Activated CD4-positive, alpha-beta memory T cell treated with anti-CD3 and anti-CD28 coated beads, Interleukin-2, amount 10 ng/mL, durations not matched to agents 7 days and 5 days (primary cell): ENCODE data around the gene GNAT1. TPM values are rescaled to one million over a fixed set of nuclear protein-coding genes. Genes with fewer than 3 reads are reported as not detected.

ENCODE experiments used
- CTCF ChIA-PET: fragments of 350-600 bp; sonication (Branson Sonifier 250); formaldehyde crosslinking; loops from one replicate; lab custom pipeline; 2021; ENCODE audit warnings: antibody characterized with exemption, inconsistent platforms; lab: Charles Lee
- POLR2A ChIA-PET: fragments of 350-600 bp; sonication (Branson Sonifier 250); formaldehyde crosslinking; loops from one replicate; lab custom pipeline; 2021; ENCODE audit warnings: antibody characterized with exemption; lab: Charles Lee
- DNase-seq: peaks from one replicate; pipeline ENCODE4 v3.0.0-alpha.2; 2020
- H3K27ac Mint-ChIP-seq: one replicate; pipeline ENCODE4 v1.8.0; 2021; ENCODE audit warnings: mild to moderate bottlenecking, mixed read lengths
- H3K27me3 Mint-ChIP-seq: one replicate; pipeline ENCODE4 v1.8.0; 2021; ENCODE audit warnings: mixed read lengths
- H3K36me3 Mint-ChIP-seq: one replicate; pipeline ENCODE4 v1.8.0; 2021; ENCODE audit warnings: low read depth, mixed read lengths
- H3K4me1 Mint-ChIP-seq: one replicate; pipeline ENCODE4 v1.8.0; 2021; ENCODE audit warnings: mixed read lengths
- H3K4me3 Mint-ChIP-seq: one replicate; pipeline ENCODE4 v1.8.0; 2021; ENCODE audit warnings: mild to moderate bottlenecking, mixed read lengths
- H3K9me3 Mint-ChIP-seq: one replicate; pipeline ENCODE4 v1.8.0; 2021; ENCODE audit warnings: mixed read lengths
- total RNA-seq, 2 experiments: library from RNA; stranded (reverse); gene quantifications; one replicate each; pipeline ENCODE4 v1.2.3, GENCODE V29; 2021

Gene GNAT1
- total RNA-seq, 2 experiments from 2014 or later, result not detected

DNA sequence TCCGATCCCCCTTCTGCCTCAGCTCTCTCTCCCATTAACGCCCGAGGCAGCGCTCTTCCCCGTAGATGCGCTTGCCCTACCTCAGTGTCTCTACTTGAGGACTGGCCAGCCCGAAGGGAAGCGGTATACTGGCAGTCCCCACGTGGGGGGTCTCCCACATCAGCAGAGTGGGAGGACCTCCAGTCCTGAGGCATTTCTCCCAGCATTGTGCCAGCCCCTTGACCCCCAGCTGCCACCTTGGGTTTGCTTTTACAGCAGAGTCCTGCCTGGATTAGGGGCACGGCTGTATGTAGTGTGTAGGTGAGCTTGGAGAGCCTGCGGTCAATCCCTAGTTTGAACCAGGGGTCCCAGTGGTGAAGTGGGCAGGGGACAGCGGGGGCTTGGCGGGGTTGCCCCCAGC, 35.5 kb upstream of the GNAT1 start:
- ChIA-PET CTCF (interaction anchor here (0.8 kb wide), 1 partner anchor 37 kb away, joined by 3 read pairs; no protein-coding TSS in a partner anchor), POLR2A (interaction anchor here (0.9 kb wide), 1 partner anchor 10 kb away, joined by 3 read pairs; no protein-coding TSS in a partner anchor)
- Mint-ChIP-seq H3K4me1 (peaks cover 10% of the 10 kb centered on the region), H3K27ac (no peak overlapping the region), H3K27me3 (peaks cover 42% of the 10 kb centered on the region), H3K9me3 (no peaks in the 10 kb centered on the region), H3K4me3 (peak overlapping the region; percentile 44), H3K36me3 (no peaks in the 10 kb centered on the region)
- DNase-seq, result no peak

DNA sequence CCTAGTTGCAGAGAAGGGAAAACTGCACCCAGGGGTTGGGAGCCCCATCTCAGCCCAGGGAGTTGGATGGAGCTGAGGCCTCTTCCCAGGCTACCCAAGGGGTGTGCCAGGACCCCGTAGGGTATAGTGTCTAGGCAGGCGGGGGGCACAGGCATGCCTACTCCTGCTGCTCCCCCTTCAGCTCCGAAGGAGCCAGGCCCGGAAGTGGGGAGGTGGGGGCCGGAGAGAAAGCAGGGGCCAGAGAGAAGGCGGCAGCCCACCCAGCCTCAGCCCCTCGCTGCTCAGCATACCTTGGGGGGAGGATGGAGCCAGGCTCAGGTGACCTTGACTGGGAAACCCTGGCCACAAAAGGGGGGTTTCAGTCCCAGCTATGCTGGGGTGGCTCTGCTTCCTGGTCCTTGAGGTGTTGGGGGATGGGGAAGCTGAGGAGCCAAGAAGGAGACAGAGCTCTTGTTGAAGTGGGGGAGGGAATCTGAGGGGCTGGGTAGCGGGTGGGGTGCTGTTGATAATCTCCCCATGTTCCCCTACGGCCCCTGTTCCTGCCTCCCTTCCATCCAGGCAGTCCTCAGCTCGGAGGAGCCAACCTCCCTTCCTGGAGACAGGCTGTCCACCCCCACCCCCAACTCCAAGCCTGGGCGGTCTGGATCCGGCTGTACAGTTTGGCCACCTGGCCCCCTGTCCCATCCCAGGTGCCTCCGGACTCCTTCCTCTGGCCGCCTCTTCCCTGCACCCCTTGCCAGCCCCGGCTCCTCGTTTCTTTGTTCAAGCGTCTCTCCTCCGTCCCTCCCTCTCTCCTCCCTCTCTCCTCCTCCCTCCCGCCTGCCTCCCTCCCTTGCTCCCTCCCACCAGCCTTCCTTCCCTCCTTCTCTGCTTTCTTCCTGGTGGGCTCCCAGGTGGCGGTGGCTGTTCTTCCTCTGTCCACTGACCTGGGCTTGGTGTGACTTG, 34.6 kb upstream of the GNAT1 start:
- H3K27me3 Mint-ChIP-seq, result peaks cover 42% of the 10 kb centered on the region
- ChIA-PET POLR2A (interaction anchor here (0.6 kb wide), 1 partner anchor 8 kb away, joined by 3 read pairs; no protein-coding TSS in a partner anchor), CTCF (interaction anchor here (0.7 to 1.1 kb wide), 3 partner anchors 35 to 70 kb away, joined by 3 to 4 read pairs (median 3); no protein-coding TSS in a partner anchor)
- H3K27ac Mint-ChIP-seq, result no peak overlapping the region
- peaks cover 10% of the 10 kb centered on the region for H3K4me1 Mint-ChIP-seq
- no peaks in the 10 kb centered on the region for H3K36me3 Mint-ChIP-seq
- no peak overlapping the region for H3K4me3 Mint-ChIP-seq
- no peak for DNase-seq
- H3K9me3 Mint-ChIP-seq, result no peaks in the 10 kb centered on the region

DNA sequence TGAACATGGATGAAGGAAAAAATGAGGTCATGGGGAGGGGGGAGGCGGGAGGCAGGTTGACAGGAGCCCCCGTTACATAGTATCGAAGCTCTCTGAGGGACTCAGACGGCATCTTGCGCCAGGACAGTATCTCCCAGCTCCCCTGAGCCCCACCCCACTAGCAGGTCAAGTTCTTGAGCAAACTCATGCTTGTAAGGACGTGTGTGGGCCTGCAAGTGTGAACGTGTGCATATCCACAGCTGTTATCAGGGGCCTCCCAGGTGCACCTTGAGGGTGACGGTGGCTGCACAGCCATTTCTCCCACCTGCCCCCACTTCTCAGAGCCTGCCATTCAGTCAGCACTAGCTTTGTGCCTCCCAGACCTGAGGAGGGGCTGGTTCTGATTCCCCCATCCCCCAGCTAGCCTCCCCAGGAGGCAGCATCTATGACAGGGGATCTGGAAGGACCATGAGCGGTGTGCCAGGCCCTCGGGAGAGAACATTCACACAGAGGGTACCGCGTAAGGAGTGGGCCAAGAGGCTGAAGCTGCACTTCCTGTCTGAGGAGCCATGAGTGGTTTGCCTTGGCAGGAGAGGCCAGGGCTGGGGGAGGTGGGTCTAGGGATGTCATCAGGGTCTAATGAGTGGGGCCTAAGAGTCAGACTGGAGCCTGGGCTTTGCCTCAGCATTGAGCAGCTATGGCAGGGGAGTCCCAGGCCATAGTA, 33.4 kb upstream of the GNAT1 start:
- H3K4me1 Mint-ChIP-seq, result peaks cover 10% of the 10 kb centered on the region
- no peaks in the 10 kb centered on the region for H3K9me3 Mint-ChIP-seq
- H3K36me3 Mint-ChIP-seq, result no peaks in the 10 kb centered on the region
- no peak overlapping the region for H3K4me3 Mint-ChIP-seq
- POLR2A ChIA-PET, result interaction anchor here (1.1 kb wide), 1 partner anchor 25 kb away, joined by 4 read pairs; no protein-coding TSS in a partner anchor
- DNase-seq, result no peak
- CTCF ChIA-PET, result interaction anchor here (1.1 kb wide), 1 partner anchor 36 kb away, joined by 3 read pairs; no protein-coding TSS in a partner anchor
- no peak overlapping the region for H3K27ac Mint-ChIP-seq
- H3K27me3 Mint-ChIP-seq, result peaks cover 42% of the 10 kb centered on the region

DNA sequence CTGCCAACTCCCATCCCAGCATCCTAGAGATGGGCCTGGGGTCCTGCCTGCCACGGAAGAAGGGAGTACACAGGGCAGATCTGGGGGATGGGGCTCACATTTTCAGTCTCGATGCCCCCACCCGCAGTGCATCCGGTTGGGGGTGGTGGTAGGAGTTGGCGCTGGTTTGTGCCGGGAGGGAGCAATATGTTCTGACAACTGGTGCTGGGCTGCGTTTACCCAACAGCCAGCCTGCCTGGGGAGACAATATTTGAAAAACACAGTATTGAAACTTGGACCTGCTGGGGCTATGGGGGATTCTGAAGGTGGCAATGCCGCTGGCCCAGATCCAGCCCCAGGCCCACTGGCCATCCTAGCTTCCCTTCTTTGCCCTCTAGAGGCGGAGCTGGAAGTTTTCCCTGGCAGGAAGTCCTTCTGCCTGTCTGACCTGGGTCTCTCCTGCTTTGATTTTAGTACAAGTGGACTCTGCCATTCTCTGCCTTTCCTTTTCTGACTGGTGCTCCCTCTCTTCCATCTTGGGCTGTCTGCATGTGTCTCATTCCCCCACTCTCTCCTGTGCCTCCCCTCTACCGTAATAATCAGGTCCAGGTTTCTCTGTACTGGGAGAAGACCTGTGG, 32.8 kb upstream of the GNAT1 start:
- Mint-ChIP-seq H3K36me3 (no peaks in the 10 kb centered on the region), H3K27ac (no peak overlapping the region), H3K4me3 (no peak overlapping the region), H3K4me1 (peaks cover 10% of the 10 kb centered on the region), H3K9me3 (no peaks in the 10 kb centered on the region), H3K27me3 (peaks cover 35% of the 10 kb centered on the region)
- ChIA-PET CTCF (no interaction called here), POLR2A (interaction anchor here (1.1 kb wide), 1 partner anchor 26 kb away, joined by 4 read pairs; no protein-coding TSS in a partner anchor)
- no peak for DNase-seq

DNA sequence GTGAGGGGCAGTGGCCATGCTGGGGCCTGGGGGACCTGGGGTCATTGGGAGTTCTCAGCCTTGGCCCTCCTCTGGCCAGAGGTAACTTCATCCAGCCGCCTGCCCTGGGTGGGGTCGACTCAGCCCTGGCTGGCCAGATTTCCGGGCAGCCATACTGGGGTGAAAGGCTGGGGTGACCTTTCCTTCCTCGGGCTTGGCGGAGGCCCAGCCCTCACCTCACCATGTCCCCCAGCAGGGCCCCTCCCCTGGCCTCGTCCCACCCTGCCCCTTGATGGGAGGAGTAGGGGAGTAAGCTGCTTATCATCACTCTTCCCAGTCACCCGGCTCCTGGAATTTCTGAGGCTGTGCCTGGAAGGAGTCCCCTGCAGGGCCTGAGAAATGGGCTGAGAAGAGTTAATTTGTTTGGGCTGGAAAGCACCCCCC, 30.8 kb upstream of the GNAT1 start:
- H3K9me3 Mint-ChIP-seq, result no peaks in the 10 kb centered on the region
- ChIA-PET POLR2A (no interaction called here), CTCF (no interaction called here)
- H3K27me3 Mint-ChIP-seq, result peaks cover 28% of the 10 kb centered on the region
- DNase-seq, result no peak
- H3K36me3 Mint-ChIP-seq, result no peaks in the 10 kb centered on the region
- H3K27ac Mint-ChIP-seq, result no peak overlapping the region
- peaks cover 4% of the 10 kb centered on the region for H3K4me1 Mint-ChIP-seq
- no peak overlapping the region for H3K4me3 Mint-ChIP-seq

DNA sequence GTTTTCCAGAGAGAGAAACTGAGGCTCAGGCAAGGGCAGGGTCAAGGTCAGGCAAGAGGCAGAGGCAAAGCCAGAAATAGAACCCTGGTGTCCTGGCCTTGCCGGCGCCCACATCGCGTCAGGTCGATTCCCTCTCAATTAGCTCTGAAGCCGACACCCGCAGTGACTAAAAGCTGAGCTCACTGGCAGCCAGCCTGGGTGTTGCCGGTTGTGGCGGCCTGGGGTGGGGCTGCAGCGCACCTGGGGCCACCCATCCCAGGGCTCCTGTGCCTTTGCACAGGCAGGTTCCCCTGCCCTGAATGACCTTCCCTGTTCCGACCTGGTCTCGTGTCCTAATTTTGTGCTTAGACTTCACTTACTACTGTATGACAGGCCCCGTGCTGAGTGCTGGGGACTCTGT, 30.1 kb upstream of the GNAT1 start:
- ChIA-PET POLR2A (no interaction called here), CTCF (no interaction called here)
- no peaks in the 10 kb centered on the region for H3K9me3 Mint-ChIP-seq
- peaks cover 20% of the 10 kb centered on the region for H3K27me3 Mint-ChIP-seq
- H3K27ac Mint-ChIP-seq, result no peak overlapping the region
- H3K36me3 Mint-ChIP-seq, result no peaks in the 10 kb centered on the region
- no peaks in the 10 kb centered on the region for H3K4me1 Mint-ChIP-seq
- no peak overlapping the region for H3K4me3 Mint-ChIP-seq
- DNase-seq, result no peak

DNA sequence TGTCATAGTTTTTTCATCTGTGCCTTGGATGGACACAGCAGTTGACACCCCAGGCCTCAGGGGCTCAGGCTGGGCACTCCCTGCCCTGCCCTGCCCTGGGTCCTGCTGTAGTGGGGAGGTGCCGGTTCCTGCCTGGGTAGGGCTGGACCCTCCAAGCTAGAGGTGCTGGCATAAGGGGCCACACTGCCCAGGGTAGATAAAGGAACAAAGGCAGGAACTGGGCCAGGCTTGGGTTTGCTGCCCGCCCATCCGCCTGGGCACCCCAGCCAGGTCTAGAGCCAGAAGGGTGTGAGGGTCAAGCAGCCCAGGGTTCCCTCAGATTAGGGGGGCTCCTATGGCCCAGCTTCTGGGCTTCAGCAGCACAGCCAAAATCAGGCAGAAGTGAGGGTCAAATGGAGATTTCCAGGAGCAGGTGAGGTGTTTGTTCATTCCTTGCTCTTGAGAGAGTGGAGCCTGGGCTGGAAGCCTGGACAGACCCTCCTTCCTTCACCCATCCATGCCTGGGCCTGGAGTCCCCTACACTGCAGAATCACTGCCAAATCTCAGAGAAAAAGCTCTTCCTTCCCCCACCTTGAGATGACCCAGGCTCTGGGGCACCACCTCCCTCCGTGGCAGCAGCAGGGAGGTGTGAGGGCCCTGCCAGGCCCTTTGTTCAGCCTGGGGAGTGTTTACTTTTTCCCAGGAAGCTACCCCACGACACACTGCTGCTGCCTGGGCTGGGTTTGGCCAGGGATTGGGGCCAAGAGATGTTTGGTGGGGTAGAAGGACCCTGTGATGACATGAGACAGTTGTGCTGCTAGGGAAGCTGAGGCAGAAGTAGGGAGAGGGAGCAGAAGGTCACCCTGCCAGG, 29.2 kb upstream of the GNAT1 start:
- ChIA-PET CTCF (no interaction called here), POLR2A (no interaction called here)
- H3K36me3 Mint-ChIP-seq, result no peaks in the 10 kb centered on the region
- no peak overlapping the region for H3K4me3 Mint-ChIP-seq
- no peak for DNase-seq
- H3K27me3 Mint-ChIP-seq, result peaks cover 15% of the 10 kb centered on the region
- no peak overlapping the region for H3K27ac Mint-ChIP-seq
- H3K9me3 Mint-ChIP-seq, result no peaks in the 10 kb centered on the region
- no peaks in the 10 kb centered on the region for H3K4me1 Mint-ChIP-seq

DNA sequence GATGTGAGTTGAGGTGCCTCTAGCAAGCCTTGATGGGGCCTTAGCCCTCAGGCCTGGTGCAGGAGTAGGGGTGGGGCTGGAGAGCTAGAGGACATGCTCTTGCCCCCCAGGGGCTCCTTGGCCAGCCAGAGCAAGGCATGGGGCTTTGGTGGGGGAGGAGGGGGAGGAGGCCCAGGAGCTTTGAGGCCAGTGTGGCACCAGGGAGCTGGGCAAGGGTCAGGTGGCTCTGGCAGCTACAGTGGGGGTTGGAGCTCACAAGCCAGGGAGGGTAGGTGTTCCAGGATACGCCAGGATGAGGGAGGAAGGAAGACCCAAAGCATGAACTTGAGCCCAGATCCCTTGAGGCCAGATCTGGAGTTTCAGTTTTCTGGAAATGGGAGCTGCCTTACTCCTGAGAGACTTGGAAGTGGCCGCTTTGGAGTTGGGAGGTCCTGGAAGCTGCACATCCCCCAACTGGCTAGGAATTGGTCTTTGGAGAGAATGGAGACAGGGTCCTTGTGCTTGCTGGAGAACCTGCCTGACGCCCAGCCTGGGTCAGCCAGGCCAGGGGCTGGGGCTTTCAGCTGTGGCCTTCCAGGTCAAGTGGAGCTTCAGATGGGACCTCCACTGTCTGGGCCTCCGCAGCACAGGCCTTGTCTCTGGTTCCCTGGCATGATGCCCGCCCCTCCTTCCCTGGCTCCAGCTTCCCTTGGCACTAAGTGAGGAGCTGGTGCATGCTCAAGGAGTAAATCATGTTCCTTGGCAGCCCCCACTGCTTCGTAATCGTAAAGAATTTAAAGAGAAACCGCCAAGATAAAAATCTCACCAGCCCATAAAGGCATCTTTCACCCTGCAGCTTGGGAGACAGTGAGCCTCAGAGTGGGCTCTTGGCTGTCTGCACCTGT, 27.6 kb upstream of the GNAT1 start:
- Mint-ChIP-seq H3K4me3 (no peak overlapping the region), H3K9me3 (no peaks in the 10 kb centered on the region), H3K4me1 (no peaks in the 10 kb centered on the region), H3K27ac (no peak overlapping the region), H3K36me3 (no peaks in the 10 kb centered on the region), H3K27me3 (peaks cover 1% of the 10 kb centered on the region)
- DNase-seq, result no peak
- ChIA-PET CTCF (no interaction called here), POLR2A (no interaction called here)

DNA sequence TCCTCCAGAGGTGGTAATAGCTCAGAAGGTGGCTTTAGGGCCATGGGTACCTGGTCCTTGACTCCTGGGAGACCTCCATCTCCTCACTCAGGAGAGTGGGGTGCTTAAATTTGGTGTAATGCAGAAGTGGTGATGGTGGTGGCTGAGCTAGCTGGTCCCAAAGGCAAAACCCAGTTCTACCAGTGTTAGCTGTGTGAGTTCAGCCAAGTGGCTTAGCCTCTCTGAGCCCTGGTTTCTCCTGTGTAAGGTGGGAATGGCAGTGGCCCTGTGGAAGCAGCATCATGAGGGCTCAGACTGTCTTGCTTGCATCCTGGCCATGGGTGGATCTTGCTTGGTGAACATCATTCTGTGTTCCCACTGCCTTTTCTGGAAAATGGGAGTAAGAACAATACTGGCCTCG, 26.9 kb upstream of the GNAT1 start:
- Mint-ChIP-seq H3K9me3 (no peaks in the 10 kb centered on the region), H3K36me3 (no peaks in the 10 kb centered on the region), H3K27ac (no peak overlapping the region), H3K4me1 (no peaks in the 10 kb centered on the region), H3K4me3 (no peak overlapping the region), H3K27me3 (no peaks in the 10 kb centered on the region)
- ChIA-PET CTCF (no interaction called here), POLR2A (no interaction called here)
- no peak for DNase-seq

DNA sequence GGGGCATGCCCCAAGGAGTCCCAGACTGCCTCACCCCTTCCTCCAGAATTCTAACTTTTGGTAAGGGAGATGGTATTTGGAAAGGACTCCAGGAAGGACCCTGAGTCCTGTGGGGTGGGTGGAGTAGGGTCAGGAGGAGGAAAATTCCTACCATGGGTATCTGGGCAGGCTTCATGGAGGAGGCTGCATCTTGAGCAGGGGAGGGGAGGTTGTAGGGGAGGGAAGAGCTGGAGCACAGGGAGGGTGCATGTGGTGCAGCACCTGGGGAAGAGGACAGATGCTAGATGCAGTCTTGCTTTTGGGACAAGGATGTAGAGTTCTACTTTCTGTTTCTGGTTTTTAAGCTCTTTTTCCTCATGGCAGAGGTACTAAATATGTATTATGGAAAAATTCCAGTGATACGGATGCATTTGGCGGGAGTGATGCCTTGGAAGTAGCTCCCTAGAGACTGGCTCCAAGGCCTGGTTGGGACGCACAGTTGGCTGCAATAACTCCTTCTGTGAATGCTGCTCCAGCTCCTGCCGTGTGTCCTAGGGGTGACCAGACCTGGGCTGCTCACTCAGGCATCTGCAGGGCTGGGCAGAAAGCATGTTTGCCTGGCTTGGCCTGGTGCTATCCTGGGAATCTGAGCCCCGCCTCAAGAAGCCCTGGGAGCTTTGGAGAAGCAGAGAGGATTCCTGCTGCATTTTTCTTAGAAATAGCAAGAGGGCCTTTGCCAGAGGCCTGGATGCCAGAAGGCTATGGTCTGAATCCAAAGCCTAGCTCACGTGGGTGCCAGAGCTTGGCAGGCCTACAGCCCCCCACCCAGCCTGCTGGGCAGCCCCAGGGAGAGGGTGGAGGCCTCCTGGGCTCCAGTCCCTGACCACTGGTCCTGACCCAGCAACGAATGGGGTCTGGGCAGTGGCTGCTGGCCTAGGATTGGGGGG, 26.2 kb upstream of the GNAT1 start:
- H3K27ac Mint-ChIP-seq, result no peak overlapping the region
- no peak for DNase-seq
- H3K4me1 Mint-ChIP-seq, result no peaks in the 10 kb centered on the region
- H3K36me3 Mint-ChIP-seq, result no peaks in the 10 kb centered on the region
- no peaks in the 10 kb centered on the region for H3K27me3 Mint-ChIP-seq
- POLR2A ChIA-PET, result interaction anchor here (0.7 kb wide), 3 partner anchors 9 to 31 kb away, joined by 3 to 4 read pairs (median 3); no protein-coding TSS in a partner anchor
- H3K9me3 Mint-ChIP-seq, result no peaks in the 10 kb centered on the region
- CTCF ChIA-PET, result no interaction called here
- no peak overlapping the region for H3K4me3 Mint-ChIP-seq
